ENCODE measurements around the gene KCND2.

GRCh38 chr7:120456699-120457098 is 183.7 kb downstream of the KCND2 start:
- no peak for TF ChIP-seq POLR2A (IDR thresholded peaks at IDR 0.05; ENCODE audit: low read length)
- no peak for TF ChIP-seq GATA1 (IDR thresholded peaks at IDR 0.05; ENCODE audit: low read depth, low read length)

Data from erythroblast (primary cell).